Left renal pelvis (tissue), 4 donors: Measurements from ENCODE around the gene CACNA1E. TPM values are rescaled to one million over a fixed set of nuclear protein-coding genes. Genes with fewer than 3 reads are reported as not detected.

Experiments used
- DNase-seq, 4 donors: peaks; one replicate each; pipeline ENCODE4 v3.0.0-alpha.2; 2013; ENCODE audit warnings: low read depth in 4 of 4, low spot score in 3 of 4
- polyA plus RNA-seq, 4 donors: library from polyadenylated mRNA; unstranded; fragments of 120-200 nt; gene quantifications; one replicate each; pipeline ENCODE4 v1.2.1, GENCODE V29; 2013; ENCODE audit not compliant: insufficient read length in 4 of 4

CACNA1E gene
- polyA plus RNA-seq, 4 donors = 0.19 to 0.47 (median 0.41) TPM

- DNase-seq = no peak
Observed at GRCh38 chr1:181748013-181748412, 264.7 kb downstream of the CACNA1E start.

DNA sequence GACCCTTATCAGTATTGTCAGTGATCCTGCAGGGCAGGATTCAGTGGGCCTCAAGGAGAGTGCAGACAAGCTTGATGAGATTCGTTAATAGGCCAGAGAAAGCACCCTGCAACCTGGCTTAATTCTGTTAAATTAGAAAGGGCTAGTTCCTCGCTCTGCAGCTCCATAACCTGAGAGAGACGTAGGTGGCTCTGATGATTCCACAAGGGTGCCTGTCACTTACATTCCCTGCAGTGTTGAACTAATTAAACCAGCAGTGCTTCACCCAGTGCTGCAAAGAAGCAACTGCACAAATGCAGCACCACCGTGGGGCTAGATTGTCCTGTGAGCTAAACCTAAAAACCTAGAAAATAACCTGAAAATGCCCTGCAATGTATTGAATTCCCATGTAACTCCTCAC is 270.8 kb downstream of the CACNA1E start:
- DNase-seq = no peak

DNA sequence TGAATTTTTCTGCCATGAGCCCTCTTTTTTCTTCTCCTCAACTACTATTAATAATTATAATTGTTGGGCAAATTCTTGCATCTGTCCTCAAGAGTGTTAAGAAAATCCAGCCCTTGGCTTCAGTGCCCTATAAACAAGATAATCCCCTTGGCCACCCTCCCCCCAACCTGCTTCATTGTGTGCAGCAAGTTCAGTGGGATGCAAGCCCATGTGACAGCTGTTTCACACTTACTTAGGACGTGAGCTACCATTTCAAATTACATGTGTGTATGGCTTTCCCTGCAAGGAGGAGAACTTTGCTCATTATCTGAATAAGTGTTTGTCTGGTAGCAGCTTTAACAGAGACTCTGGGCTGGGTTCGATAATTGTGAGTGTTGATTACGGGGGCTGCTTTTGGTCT is 276.2 kb downstream of the CACNA1E start:
- DNase-seq = no peak

GRCh38 chr1:181763736-181764135 is 280.4 kb downstream of the CACNA1E start:
- DNase-seq = no peak

DNA sequence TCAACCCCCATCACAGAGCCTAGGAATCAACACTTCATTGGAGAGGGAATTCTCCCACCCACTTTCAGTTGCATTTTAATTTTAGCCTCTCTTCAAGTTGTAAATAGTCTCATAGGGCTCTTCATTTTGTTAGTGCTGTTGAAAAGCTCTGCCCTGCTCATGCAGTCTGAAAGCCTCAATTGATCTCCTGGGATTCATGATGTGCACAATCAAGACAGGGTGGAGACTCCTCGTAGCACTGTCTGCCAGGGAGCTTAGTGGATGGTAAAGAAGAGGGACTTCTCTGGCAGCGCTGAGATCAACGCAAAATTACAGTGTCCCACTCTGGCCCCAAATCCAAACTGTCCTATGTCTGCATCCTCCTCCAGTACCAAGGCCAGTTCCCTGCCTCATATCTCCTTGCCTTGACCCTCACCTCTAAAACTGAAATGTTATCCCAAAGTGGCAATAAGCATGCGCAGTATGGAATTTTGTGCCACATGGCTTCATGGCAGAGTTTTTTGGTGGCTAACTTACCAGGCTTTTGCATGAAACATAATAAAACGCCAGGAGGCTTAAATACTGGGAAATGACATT is 282.2 kb downstream of the CACNA1E start:
- no peak for DNase-seq

DNA sequence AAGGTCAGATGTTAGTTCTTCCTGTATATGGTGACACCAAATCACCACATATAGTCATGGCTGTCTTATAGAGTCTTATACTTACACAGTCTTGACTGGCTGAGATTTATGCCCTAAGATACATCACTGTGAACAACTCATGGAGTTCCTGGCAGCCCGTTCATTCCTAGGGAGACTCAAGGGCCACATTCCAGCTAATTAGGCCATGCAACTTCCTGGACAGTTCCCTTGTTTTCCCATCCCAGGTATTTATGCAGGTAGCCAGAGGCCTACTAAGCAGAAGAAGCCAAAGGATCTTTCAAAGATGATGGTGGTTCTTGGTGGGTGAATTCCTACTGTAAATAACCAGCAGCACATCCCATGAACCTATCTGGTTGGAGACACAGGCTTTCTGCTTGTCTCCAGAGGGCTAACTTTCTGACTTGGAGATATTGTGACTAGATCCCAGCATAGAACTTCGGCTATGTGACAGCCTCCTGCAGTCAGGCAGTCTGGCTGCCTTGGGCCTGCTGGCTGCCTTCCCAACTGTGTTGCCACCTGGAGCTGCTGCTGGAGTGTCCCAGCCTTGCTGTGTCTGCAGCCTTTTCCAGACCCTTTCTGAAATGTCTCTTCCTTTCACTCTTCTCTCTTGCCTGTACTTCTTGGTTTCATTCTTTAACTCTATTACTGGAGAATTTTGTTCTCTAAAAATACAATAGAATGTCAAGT is 283.8 kb downstream of the CACNA1E start:
- DNase-seq = no peak

- DNase-seq = no peak
Observed at GRCh38 chr1:181768211-181768929, 285.1 kb downstream of the CACNA1E start.

DNA sequence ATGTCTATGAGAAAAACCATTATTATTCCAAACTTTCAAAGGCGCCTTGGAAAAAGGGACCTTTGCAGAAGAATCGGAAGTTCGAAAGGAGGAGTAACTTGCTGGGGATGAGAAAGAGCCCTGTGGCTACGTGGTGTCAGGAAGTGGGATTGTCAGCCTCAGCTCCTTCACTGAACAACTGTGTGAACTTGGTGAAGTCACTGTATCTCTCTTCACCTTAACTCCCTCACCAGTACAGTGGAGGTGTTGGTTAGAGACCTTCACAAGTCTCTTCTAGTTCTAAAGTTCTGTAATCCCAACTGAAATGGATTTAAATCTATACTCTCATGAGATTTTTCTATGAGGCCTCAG is 285.6 kb downstream of the CACNA1E start:
- no peak for DNase-seq

- DNase-seq = no peak
Observed at GRCh38 chr1:181769846-181770245, 286.5 kb downstream of the CACNA1E start.

DNA sequence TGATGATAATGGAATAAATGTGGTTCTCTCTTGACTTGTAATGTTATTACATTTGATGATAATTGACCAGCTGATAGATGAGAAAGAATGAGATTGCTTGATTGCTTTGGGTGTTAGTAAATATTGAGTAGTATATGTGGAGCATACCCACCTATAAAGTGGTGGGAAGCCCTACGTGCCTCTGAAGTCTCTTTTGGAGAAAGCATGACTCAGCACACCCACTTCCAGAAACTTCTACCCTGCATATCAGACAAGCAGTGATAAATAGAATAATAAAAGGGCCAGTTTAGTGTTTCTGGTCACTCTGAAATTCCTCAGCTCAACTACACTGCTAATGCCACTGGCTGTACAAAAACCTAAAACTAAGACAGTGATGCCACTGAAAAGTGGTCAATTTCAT is 289.4 kb downstream of the CACNA1E start:
- no peak for DNase-seq

- DNase-seq = no peak
Observed at GRCh38 chr1:181776044-181776443, 292.7 kb downstream of the CACNA1E start.

GRCh38 chr1:181777286-181777685 is 294.0 kb downstream of the CACNA1E start:
- DNase-seq = no peak

DNA sequence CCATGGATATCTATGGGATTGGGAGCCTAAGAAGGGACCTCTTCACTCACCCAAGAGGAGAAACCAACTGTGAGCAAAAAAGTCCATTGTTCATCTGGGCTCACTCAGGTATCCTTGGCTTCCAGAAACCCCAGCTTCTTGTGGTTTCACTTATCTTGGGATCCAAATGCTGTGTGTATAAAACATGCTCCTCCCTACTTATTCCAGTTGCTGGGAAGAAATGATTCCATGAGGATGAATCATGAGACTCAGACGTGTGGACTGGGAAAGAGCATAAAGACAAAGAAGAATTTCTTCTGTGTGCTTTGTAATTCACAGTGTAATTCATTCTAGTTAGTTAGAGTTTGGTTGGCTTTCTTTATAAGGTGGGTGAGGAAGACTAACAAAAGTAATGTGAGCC is 294.5 kb downstream of the CACNA1E start:
- no peak for DNase-seq

DNA sequence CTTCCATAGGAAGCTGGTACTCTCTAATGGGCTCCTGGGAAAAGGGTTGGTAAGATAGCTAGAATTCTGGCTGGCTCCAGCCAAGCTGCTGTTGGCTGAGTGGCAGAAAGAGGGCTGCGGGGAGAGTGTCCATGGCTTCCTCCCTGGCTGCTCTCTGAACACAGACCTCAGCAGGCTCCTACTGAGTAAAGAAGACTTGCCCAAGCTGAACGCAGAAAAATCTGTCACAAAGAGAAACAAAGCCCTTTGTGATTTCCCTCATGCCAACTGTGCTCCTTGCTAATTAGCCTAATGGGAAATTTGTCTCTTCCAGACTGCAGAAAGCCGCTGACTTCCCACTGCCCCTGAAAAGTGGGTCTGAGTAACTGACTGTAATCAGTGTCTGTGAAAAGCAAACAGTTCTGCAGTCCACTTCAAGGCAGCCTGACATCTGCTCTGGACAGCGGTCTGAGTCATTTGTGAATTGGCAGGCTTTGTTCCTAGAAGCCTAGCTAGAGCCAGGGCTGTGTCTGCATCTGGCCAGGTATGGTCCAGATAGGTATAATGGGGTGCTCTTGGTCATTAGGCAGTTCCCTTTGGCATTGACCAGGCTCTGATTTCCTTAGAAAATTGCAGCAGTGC is 295.4 kb downstream of the CACNA1E start:
- no peak for DNase-seq

DNA sequence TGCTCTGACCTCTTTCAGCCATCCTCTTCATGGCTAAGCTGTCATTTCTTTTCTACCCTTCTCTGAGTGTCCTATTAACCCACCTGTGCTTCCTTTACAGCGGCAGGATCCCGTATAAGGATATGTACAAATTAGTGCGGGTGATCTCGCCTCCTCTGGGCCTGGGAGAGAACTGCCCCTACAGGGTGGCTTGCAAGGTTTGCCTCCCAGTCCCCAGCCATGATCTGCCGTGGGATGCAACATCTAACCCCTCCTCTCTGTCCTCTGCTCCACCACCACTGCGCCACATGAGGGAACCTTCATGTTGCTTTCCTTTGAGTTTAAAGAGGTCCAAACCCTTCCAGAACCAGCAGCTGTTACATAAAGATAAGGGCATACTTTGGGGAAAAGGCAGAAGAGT is 296.0 kb downstream of the CACNA1E start:
- DNase-seq = no peak

- DNase-seq = no peak
Observed at GRCh38 chr1:181783208-181783607, 299.9 kb downstream of the CACNA1E start.

GRCh38 chr1:181784039-181784683 is 300.8 kb downstream of the CACNA1E start:
- DNase-seq = no peak

- DNase-seq = no peak
Observed at GRCh38 chr1:181789395-181789794, 306.1 kb downstream of the CACNA1E start.

- DNase-seq = no peak
Observed at GRCh38 chr1:181791721-181792120, 308.4 kb downstream of the CACNA1E start.

DNA sequence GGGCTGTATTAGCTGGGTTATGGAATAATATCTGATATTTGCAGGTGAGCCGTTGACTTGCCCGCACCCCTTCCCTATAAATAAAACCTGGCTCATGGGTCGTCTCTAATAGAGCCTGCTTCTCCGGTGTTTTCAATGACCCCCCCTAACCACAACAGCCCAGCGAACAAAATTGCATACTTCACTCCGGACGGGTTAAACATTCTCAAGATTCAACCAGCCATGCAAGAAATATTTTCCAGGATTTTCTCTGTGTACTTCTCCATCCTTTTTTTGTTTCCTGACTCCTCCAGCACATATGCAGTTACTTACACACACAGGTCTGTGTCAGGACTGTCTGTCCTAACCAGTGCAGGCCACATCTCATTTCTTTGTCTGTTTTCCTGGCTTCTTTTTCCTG is 310.5 kb downstream of the CACNA1E start:
- DNase-seq = no peak

DNA sequence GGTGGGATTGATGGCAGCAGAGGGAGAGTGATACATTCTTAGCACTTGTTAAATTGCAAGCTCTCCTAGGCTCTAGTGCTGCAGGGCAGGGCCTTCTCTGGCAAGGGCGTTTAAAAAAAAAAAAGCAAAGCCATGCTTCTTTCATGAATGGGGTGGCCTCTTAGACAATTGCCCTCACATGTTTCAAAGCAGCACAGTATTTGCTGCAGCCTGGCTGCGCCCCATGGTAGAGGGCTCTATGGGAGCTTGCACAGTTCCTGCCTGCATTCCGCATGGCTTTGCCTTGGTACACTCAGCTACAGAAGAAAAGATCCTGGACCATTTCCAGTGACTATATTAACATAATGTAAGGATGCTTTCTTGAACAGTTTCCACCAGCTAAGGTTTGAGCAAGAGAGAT is 311.0 kb downstream of the CACNA1E start:
- no peak for DNase-seq
